Stromal cell of bone marrow (primary cell): ENCODE data around the gene BTC.
"Not testable (repeated sequence)": the region's sequence is repeated elsewhere in the genome, so short reads cannot be mapped to it uniquely, and the experiment has no call there.

Source experiments
- DNase-seq: peaks from one replicate; pipeline ENCODE4 v3.0.0-alpha.2; 2012; ENCODE audit warnings: low read depth

The BTC gene

GRCh38 chr4:74794382-74795010 is at the start of gene BTC:
TSS of gene BTC (minus strand) at chr4:74794523. CDS start at chr4:74794325, 198 bp downstream.
- DNase-seq: no peak

GRCh38 chr4:74840936-74841509 is 46.7 kb upstream of the BTC start:
- DNase-seq: no peak

GRCh38 chr4:74838746-74839370 is 44.5 kb upstream of the BTC start:
- DNase-seq: peak; percentile 11

- DNase-seq: no peak
Observed at GRCh38 chr4:74830928-74831327, 36.6 kb upstream of the BTC start.

- DNase-seq: no peak
Observed at GRCh38 chr4:74823194-74823593, 28.9 kb upstream of the BTC start.

- DNase-seq: no peak
Observed at GRCh38 chr4:74822603-74823002, 28.3 kb upstream of the BTC start.

- DNase-seq: no peak
Observed at GRCh38 chr4:74821541-74821940, 27.2 kb upstream of the BTC start.

GRCh38 chr4:74814052-74814451 is 19.7 kb upstream of the BTC start:
- no peak for DNase-seq

- not testable (repeated sequence) for DNase-seq
Observed at GRCh38 chr4:74812056-74812455, 17.7 kb upstream of the BTC start.

- peak; percentile 25 for DNase-seq
Observed at GRCh38 chr4:74805601-74806000, 11.3 kb upstream of the BTC start.

- no peak for DNase-seq
Observed at GRCh38 chr4:74800310-74800709, 6.0 kb upstream of the BTC start.

- no peak for DNase-seq
Observed at GRCh38 chr4:74796631-74797030, 2.3 kb upstream of the BTC start.

GRCh38 chr4:74793757-74794381 is 454 bp downstream of the BTC start:
- no peak for DNase-seq

GRCh38 chr4:74790652-74791051 is 3.7 kb downstream of the BTC start:
- no peak for DNase-seq

GRCh38 chr4:74789518-74789917 is 4.8 kb downstream of the BTC start:
- DNase-seq: no peak

GRCh38 chr4:74777531-74777930 is 16.8 kb downstream of the BTC start:
- no peak for DNase-seq

GRCh38 chr4:74772783-74773182 is 21.5 kb downstream of the BTC start:
- DNase-seq: no peak

GRCh38 chr4:74772106-74772505 is 22.2 kb downstream of the BTC start:
- DNase-seq: no peak

- DNase-seq: no peak
Observed at GRCh38 chr4:74770226-74770910, 24.0 kb downstream of the BTC start.

- DNase-seq: peak; percentile 52
Observed at GRCh38 chr4:74768857-74769525, 25.3 kb downstream of the BTC start.

- no peak for DNase-seq
Observed at GRCh38 chr4:74764119-74764518, 30.2 kb downstream of the BTC start.

GRCh38 chr4:74758551-74759145 is 35.7 kb downstream of the BTC start:
- DNase-seq: no peak
